H1 (cell line): ENCODE measurements around the gene CCDC144A. TPM values are rescaled to one million over a fixed set of nuclear protein-coding genes. Genes with fewer than 3 reads are reported as not detected.

Experiments used
- CTCF ChIA-PET: fragments of 300-600 bp; sonication (Branson Sonifier 250); formaldehyde crosslinking; loops from one replicate; lab custom pipeline; 2021; ENCODE audit not compliant: partially characterized antibody; lab: Charles Lee
- POLR2A ChIA-PET: fragments of 300-600 bp; sonication (Branson Sonifier 250); formaldehyde crosslinking; loops from one replicate; lab custom pipeline; 2021; ENCODE audit warnings: inconsistent platforms; ENCODE audit not compliant: partially characterized antibody; lab: Charles Lee
- DNase-seq, 2 experiments: peaks; one replicate each; pipeline versions ENCODE4 v3.0.0 to v3.0.0-alpha.2; 2010 to 2022; ENCODE audit warnings: low spot score in 2 of 2, low read depth in 1 of 2, mixed read lengths in 1 of 2
- FAIRE-seq: peaks from 2 replicates; lab custom pipeline; 2011; peaks lifted over from hg19 to GRCh38; lab: Jason Lieb, UNC
- H2AFZ ChIP-seq: 2 replicates; pipeline ENCODE4 v1.8.1; 2012; ENCODE audit warnings: low read length, inconsistent platforms
- H2AK5ac ChIP-seq: 2 replicates; pipeline ENCODE4 v1.6.1; 2013; ENCODE audit warnings: low read depth, low read length
- H2BK120ac ChIP-seq: replicated peaks from 2 replicates; pipeline ENCODE3; 2013; ENCODE audit warnings: low read depth, low read length, inconsistent platforms
- H2BK12ac ChIP-seq: 2 replicates; pipeline ENCODE4 v1.6.1; 2013; ENCODE audit warnings: low read depth, low read length
- H2BK15ac ChIP-seq: 2 replicates; pipeline ENCODE4 v1.6.1; 2013; ENCODE audit warnings: low read length
- H2BK20ac ChIP-seq: 2 replicates; pipeline ENCODE4 v1.6.1; 2013; ENCODE audit warnings: low read length
- H2BK5ac ChIP-seq: 2 replicates; pipeline ENCODE4 v1.6.1; 2013; ENCODE audit warnings: low read depth, low read length
- H3K14ac ChIP-seq: 2 replicates; pipeline ENCODE4 v1.6.1; 2013; ENCODE audit warnings: inconsistent platforms; ENCODE audit not compliant: insufficient read length
- H3K18ac ChIP-seq: 2 replicates; pipeline ENCODE4 v1.6.1; 2013; ENCODE audit warnings: low read length; ENCODE audit errors: extremely low read depth
- H3K23ac ChIP-seq: 2 replicates; pipeline ENCODE4 v1.6.1; 2013; ENCODE audit warnings: inconsistent platforms; ENCODE audit not compliant: insufficient read length
- H3K23me2 ChIP-seq: 2 replicates; pipeline ENCODE4 v1.6.1; 2013; ENCODE audit warnings: low read depth, low read length
- H3K27ac ChIP-seq: 2 replicates; pipeline ENCODE4 v1.6.1; 2011; ENCODE audit warnings: low read depth, low read length, inconsistent platforms
- H3K27me3 ChIP-seq, 4 experiments: replicated peaks in 1 of 4; 1 replicate in 1 of 4; 2 replicates in 3 of 4; pipeline versions ENCODE4 v1.6.1 to v1.8.1; 2011 to 2013; ENCODE audit warnings: low read length in 3 of 4, mild to moderate bottlenecking in 3 of 4, inconsistent platforms in 2 of 4, mixed read lengths in 2 of 4, moderate library complexity in 1 of 4; ENCODE audit not compliant: control insufficient read depth in 3 of 4, insufficient read depth in 3 of 4; ENCODE audit errors: extremely low read depth in 1 of 4
- H3K36me3 ChIP-seq, 4 experiments: 2 replicates each; pipeline versions ENCODE4 v1.6.1 to v1.8.1; 2011 to 2013; ENCODE audit warnings: mild to moderate bottlenecking in 4 of 4, low read length in 3 of 4, moderate library complexity in 2 of 4, control low read depth in 1 of 4, inconsistent platforms in 1 of 4; ENCODE audit not compliant: insufficient read depth in 4 of 4, control insufficient read depth in 2 of 4
- H3K4ac ChIP-seq: replicated peaks from 2 replicates; pipeline ENCODE3; 2013; ENCODE audit warnings: low read length, low read depth, mixed read lengths, inconsistent platforms; ENCODE audit not compliant: insufficient read length
- H3K4me1 ChIP-seq, 4 experiments: replicated peaks in 1 of 4; 1 replicate in 1 of 4; 2 replicates in 3 of 4; pipeline versions ENCODE4 v1.6.1 to v1.8.1; 2011 to 2013; ENCODE audit warnings: low read length in 3 of 4, inconsistent platforms in 2 of 4, mixed read lengths in 1 of 4; ENCODE audit not compliant: insufficient read depth in 4 of 4, control insufficient read depth in 3 of 4
- H3K4me2 ChIP-seq, 2 experiments: 2 replicates each; pipeline versions ENCODE4 v1.6.1 to v1.8.1; 2011 to 2013; ENCODE audit warnings: low read depth in 2 of 2, low read length in 2 of 2, control low read depth in 1 of 2, inconsistent platforms in 1 of 2, mild to moderate bottlenecking in 1 of 2; ENCODE audit not compliant: insufficient read depth in 1 of 2
- H3K4me3 ChIP-seq, 4 experiments: fragments of 200-600, 300-600 bp in 1 of 4; sonication (generic), shearing (Covaris generic), sonication (Bioruptor Twin) in 1 of 4; 2 replicates each; pipeline versions ENCODE4 v1.5.1 to v1.8.1; 2011 to 2016; ENCODE audit warnings: low read length in 4 of 4, low read depth in 3 of 4, control low read depth in 2 of 4, inconsistent platforms in 2 of 4, mild to moderate bottlenecking in 2 of 4, mixed read lengths in 1 of 4, moderate library complexity in 1 of 4; ENCODE audit not compliant: insufficient read depth in 2 of 4; ENCODE audit errors: extremely low read depth in 1 of 4
- H3K56ac ChIP-seq: replicated peaks from 2 replicates; pipeline ENCODE3; 2013; ENCODE audit warnings: low read depth, mild to moderate bottlenecking, mixed read lengths, low read length, inconsistent platforms; ENCODE audit not compliant: insufficient read length
- H3K79me1 ChIP-seq: 2 replicates; pipeline ENCODE4 v1.6.1; 2013; ENCODE audit warnings: low read depth, low read length, control low read depth
- H3K79me2 ChIP-seq, 2 experiments: 2 replicates each; pipeline versions ENCODE4 v1.6.1 to v1.8.1; 2012 to 2013; ENCODE audit warnings: low read length in 2 of 2, mild to moderate bottlenecking in 2 of 2, inconsistent platforms in 1 of 2; ENCODE audit not compliant: insufficient read depth in 2 of 2, control insufficient read depth in 1 of 2
- H3K9ac ChIP-seq, 4 experiments: replicated peaks in 1 of 4; 1 replicate in 1 of 4; 2 replicates in 3 of 4; pipeline versions ENCODE4 v1.6.1 to v1.8.1; 2011 to 2013; ENCODE audit warnings: low read depth in 3 of 4, low read length in 3 of 4, control low read depth in 2 of 4, mild to moderate bottlenecking in 2 of 4, moderate library complexity in 2 of 4, inconsistent platforms in 1 of 4; ENCODE audit errors: extremely low read depth in 1 of 4
- H3K9me3 ChIP-seq, 2 experiments: 2 replicates each; pipeline versions ENCODE4 v1.6.1 to v1.8.1; 2012 to 2013; ENCODE audit warnings: mild to moderate bottlenecking in 2 of 2, moderate library complexity in 2 of 2, control low read depth in 1 of 2, inconsistent platforms in 1 of 2, low read depth in 1 of 2, low read length in 1 of 2, mixed read lengths in 1 of 2; ENCODE audit not compliant: insufficient read depth in 2 of 2
- H4K20me1 ChIP-seq, 2 experiments: replicated peaks in 1 of 2; 2 replicates each; pipeline versions ENCODE3 to v1.8.1; 2011 to 2013; ENCODE audit warnings: inconsistent platforms in 2 of 2, low read length in 2 of 2, mild to moderate bottlenecking in 1 of 2; ENCODE audit not compliant: insufficient read depth in 2 of 2, control insufficient read depth in 1 of 2
- H4K5ac ChIP-seq: 2 replicates; pipeline ENCODE4 v1.6.1; 2013; ENCODE audit warnings: low read length, low read depth, mixed read lengths, inconsistent platforms; ENCODE audit not compliant: insufficient read length
- H4K8ac ChIP-seq: 2 replicates; pipeline ENCODE4 v1.8.0; 2013; ENCODE audit warnings: mild to moderate bottlenecking, moderate library complexity, low read length, inconsistent platforms; ENCODE audit not compliant: insufficient read depth; ENCODE audit errors: extremely low read depth
- H4K91ac ChIP-seq: replicated peaks from 2 replicates; pipeline ENCODE3; 2013; ENCODE audit warnings: low read length, mixed read lengths, inconsistent platforms; ENCODE audit not compliant: insufficient read length
- E2F6 ChIP-seq: IDR thresholded peaks from 2 replicates; pipeline ENCODE4 v1.6.1; 2012; ENCODE audit warnings: inconsistent platforms
- FOSL1 ChIP-seq: IDR thresholded peaks from 2 replicates; pipeline ENCODE4 v1.6.1; 2011; ENCODE audit warnings: mild to moderate bottlenecking, low read depth, low read length, moderate library complexity; ENCODE audit not compliant: insufficient read depth
- RBBP5 ChIP-seq: IDR thresholded peaks from 2 replicates; pipeline ENCODE4 v1.7.1; 2012; ENCODE audit warnings: low read depth, mild to moderate bottlenecking, inconsistent platforms, low read length, moderate library complexity, borderline replicate concordance
- RFX5 ChIP-seq: IDR thresholded peaks from 2 replicates; pipeline ENCODE4 v1.6.1; 2011; ENCODE audit warnings: low read depth, low read length, improper control_type of control experiment, borderline replicate concordance
- SIN3A ChIP-seq, 2 experiments: IDR thresholded peaks in 1 of 2; conservative IDR thresholded peaks in 1 of 2; 2 replicates each; pipeline ENCODE4 v1.6.1; 2011 to 2012; ENCODE audit warnings: low read length in 2 of 2, improper control_type of control experiment in 1 of 2, low read depth in 1 of 2, mild to moderate bottlenecking in 1 of 2
- SIX5 ChIP-seq: IDR thresholded peaks from 2 replicates; pipeline ENCODE4 v1.6.1; 2011; ENCODE audit warnings: mild to moderate bottlenecking, low read depth, low read length
- TAF7 ChIP-seq: optimal IDR thresholded peaks from 2 replicates; pipeline ENCODE3; 2011; ENCODE audit warnings: low read depth, mild to moderate bottlenecking, inconsistent platforms, low read length, moderate library complexity, borderline replicate concordance
- WGBS, 2 experiments: shearing (Covaris generic) in 1 of 2; methylation state at CpG; one replicate each; pipeline versions ENCODE4 v1.1.6 to v1.1.7; 2013 to 2015; ENCODE audit warnings: low lambda C conversion rate in 2 of 2, mixed read lengths in 2 of 2, inconsistent platforms in 1 of 2, low coverage in 1 of 2, missing lambda C conversion rate in 1 of 2; ENCODE audit not compliant: insufficient replicate concordance in 2 of 2, insufficient coverage in 1 of 2, insufficient read length in 1 of 2; ENCODE audit errors: extremely low coverage in 1 of 2, missing lambda C conversion rate in 1 of 2; 5-methylcytosine and 5-hydroxymethylcytosine counted together
- polyA plus RNA-seq, 7 experiments: library from polyadenylated mRNA; depleted of rRNA in 3 of 7; stranded (reverse) in 5 of 7; unstranded in 2 of 7; fragments of >200 nt in 5 of 7; fragments of 200-250 nt in 2 of 7; gene quantifications; 1 replicate in 5 of 7; 2 replicates in 1 of 7; 4 replicates in 1 of 7; pipeline versions ENCODE4 v1.2.1 to v1.2.3, GENCODE V29; 2011 to 2013; ENCODE audit warnings: missing spikeins in 2 of 7, mixed read lengths in 2 of 7
- total RNA-seq: library from RNA; stranded (reverse); fragmentation: NEBNext Ultra II Directional; extraction: Animal tissue kit (Norgen Biotek cat#: 25700); gene quantifications from 2 replicates; pipeline ENCODE4 v1.2.1, GENCODE V29; 2021

Gene CCDC144A
- total and polyA plus RNA-seq, 2 of the 8 experiments (the other 6 are each of a cell fraction or from before 2014, with no cell fraction given) = 0.35 to 1.7 TPM

- H3K9me3 ChIP-seq = no peaks in the 10 kb centered on the region
- H2BK120ac ChIP-seq = no peak overlapping the region
- no peak overlapping the region for H4K5ac ChIP-seq
- H3K4me1 ChIP-seq = no peaks in the 10 kb centered on the region; a peak in 2 of 7 replicates
- no peak overlapping the region for H3K4me3 ChIP-seq
- H2AFZ ChIP-seq = no peak overlapping the region
- CTCF ChIA-PET = no interaction called here
- no peak overlapping the region for H2BK15ac ChIP-seq
- no peak overlapping the region for H2BK20ac ChIP-seq
- H4K91ac ChIP-seq = no peak overlapping the region
- no peaks in the 10 kb centered on the region for H3K36me3 ChIP-seq
- no peaks in the 10 kb centered on the region for H3K79me2 ChIP-seq
- no peak overlapping the region for H3K56ac ChIP-seq
- H3K18ac ChIP-seq = no peak overlapping the region
- no peak overlapping the region for H2BK12ac ChIP-seq
- no peaks in the 10 kb centered on the region for H3K79me1 ChIP-seq
- FAIRE-seq = no peak
- no peak overlapping the region for H3K4me2 ChIP-seq
- H2BK5ac ChIP-seq = no peak overlapping the region
- no peak for TF ChIP-seq E2F6
- no peak for TF ChIP-seq FOSL1
- no peak for TF ChIP-seq RFX5
- TF ChIP-seq SIX5 = no peak
- no peak for TF ChIP-seq RBBP5
- TF ChIP-seq TAF7 = no peak
- no peak for TF ChIP-seq SIN3A (conservative IDR thresholded peaks at IDR 0.05 in 1 of 2, IDR thresholded peaks at IDR 0.05 in 1 of 2; ENCODE audit: low read depth in 1 of 2, low read length in 2 of 2)
- no peak overlapping the region for H3K23ac ChIP-seq
- H3K4ac ChIP-seq = no peak overlapping the region
- no peak overlapping the region for H3K27ac ChIP-seq
- H3K27me3 ChIP-seq = no peaks in the 10 kb centered on the region
- H3K23me2 ChIP-seq = no peaks in the 10 kb centered on the region
- 80% methylated on average over 9 of the region's 23 CpGs; no CpG with 5 or more reads in 1 of the 2 experiments for WGBS, 2 experiments
- H4K20me1 ChIP-seq = no peaks in the 10 kb centered on the region
- POLR2A ChIA-PET = no interaction called here
- no peak for DNase-seq
- no peak overlapping the region for H4K8ac ChIP-seq
- no peak overlapping the region for H3K9ac ChIP-seq
- H3K14ac ChIP-seq = no peak overlapping the region
- no peak overlapping the region for H2AK5ac ChIP-seq
Observed at GRCh38 chr17:16818821-16819683, 129.0 kb downstream of the CCDC144A start.
